Measurements from ENCODE around the gene DNM3.

DNM3 gene

DNA sequence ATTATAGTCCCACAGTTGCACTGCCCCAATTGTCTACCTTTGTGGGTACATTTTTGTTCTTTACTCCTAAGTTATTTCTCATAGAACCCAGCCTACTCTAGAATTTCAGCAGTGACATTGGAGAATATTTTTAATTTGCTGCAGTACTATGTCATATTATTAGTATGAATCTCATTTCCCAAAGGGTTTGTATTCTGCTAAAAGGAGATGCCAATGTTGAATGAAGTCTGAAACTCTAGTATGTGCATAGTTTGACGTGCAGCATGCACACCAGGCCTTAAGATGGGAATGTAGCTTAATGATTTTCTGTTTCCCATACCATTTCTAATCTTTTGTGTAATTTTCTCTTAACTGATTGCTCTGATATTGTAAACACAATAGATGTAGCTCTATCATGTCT is 568.7 kb downstream of the DNM3 start:
- TF ChIP-seq, protein P1, sequence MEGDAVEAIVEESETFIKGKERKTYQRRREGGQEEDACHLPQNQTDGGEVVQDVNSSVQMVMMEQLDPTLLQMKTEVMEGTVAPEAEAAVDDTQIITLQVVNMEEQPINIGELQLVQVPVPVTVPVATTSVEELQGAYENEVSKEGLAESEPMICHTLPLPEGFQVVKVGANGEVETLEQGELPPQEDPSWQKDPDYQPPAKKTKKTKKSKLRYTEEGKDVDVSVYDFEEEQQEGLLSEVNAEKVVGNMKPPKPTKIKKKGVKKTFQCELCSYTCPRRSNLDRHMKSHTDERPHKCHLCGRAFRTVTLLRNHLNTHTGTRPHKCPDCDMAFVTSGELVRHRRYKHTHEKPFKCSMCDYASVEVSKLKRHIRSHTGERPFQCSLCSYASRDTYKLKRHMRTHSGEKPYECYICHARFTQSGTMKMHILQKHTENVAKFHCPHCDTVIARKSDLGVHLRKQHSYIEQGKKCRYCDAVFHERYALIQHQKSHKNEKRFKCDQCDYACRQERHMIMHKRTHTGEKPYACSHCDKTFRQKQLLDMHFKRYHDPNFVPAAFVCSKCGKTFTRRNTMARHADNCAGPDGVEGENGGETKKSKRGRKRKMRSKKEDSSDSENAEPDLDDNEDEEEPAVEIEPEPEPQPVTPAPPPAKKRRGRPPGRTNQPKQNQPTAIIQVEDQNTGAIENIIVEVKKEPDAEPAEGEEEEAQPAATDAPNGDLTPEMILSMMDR (IDR thresholded peaks at IDR 0.05; ENCODE audit: insufficient read depth, low read depth, low read length, missing control alignments) = no peak
- DNase-seq (ENCODE audit: low read depth) = no peak
- no peak overlapping the region for H3K4me3 ChIP-seq (ENCODE audit: low read depth, low read length)

DNA sequence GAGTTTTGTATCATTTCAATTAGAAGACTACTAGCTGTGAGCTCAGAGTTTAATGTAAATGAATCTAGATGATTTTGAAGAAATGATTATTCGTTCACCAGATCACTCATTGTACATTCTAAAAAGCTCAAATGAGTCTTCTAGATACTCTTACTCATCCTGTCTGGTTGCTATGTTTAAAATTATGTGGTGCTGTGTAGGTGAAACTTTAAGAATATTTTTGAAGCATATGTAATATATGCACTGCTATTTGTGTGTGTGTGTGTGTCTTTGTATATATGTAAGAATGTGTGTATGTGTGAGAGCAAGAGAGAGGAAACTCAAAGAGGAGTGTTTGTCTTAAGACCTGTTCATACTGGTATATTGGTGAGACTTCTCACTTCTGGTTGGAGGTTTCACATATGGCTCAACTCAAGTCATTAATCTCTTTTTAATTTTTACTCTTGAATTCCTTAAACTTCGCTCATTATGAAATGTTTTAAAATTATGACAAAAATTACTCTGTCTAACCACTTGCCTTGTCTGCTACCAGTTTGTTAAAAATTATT is 570.6 kb downstream of the DNM3 start:
- peak; percentile 47 for DNase-seq (ENCODE audit: low read depth)
- TF ChIP-seq, protein P1 (IDR thresholded peaks at IDR 0.05; ENCODE audit: insufficient read depth, low read depth, low read length, missing control alignments) = no peak
- H3K4me3 ChIP-seq (ENCODE audit: low read depth, low read length) = no peak overlapping the region

DNA sequence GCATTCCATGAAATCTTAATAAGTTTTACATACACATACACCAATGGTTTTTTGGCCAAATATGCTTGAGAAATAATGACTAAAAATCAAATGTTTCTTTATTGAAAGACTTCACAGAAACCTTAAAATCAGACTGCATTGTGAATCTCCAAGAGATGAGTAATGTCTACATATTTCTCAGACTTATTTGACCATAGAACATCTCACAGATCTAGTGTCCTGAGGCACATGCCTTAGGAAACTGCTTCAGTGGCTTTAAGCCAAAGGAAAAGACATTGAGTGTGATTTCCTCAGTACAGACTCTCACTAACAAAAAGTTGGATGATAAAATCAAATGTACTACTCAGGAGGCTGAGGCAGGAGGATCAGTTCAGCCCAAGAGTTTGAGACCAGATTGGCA is 573.0 kb downstream of the DNM3 start:
- no peak overlapping the region for H3K4me3 ChIP-seq (ENCODE audit: low read depth, low read length)
- no peak for DNase-seq (ENCODE audit: low read depth)
- TF ChIP-seq, protein P1 (IDR thresholded peaks at IDR 0.05; ENCODE audit: insufficient read depth, low read depth, low read length, missing control alignments) = no peak

DNA sequence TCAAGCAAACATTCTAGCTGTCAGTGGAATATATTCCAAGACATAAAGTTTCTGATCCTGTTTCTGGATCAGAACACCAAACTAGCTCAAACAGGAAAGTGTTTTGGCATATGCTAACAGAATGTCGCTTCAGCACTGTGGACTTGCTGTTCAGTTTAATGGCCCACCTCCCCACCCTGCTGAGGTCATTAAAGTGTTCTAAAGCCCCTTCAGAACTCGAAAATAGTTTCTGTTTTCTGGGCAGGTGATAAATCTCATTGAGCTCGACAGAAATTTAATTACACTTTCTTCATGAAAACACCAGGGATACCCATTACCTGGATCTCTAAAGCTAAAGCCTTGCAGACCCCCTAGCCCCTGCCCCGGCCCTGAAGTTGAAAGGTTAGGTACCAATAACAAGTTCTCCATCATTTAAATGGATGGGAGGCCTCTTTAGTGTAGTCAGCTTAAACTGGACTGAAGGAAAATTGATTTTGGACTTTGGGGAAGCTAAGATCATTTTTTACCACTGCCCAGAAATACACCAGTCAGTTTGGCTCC is 575.3 kb downstream of the DNM3 start:
- no peak overlapping the region for H3K4me3 ChIP-seq (ENCODE audit: low read depth, low read length)
- DNase-seq (ENCODE audit: low read depth) = no peak
- TF ChIP-seq, protein P1 (IDR thresholded peaks at IDR 0.05; ENCODE audit: insufficient read depth, low read depth, low read length, missing control alignments) = no peak

DNA sequence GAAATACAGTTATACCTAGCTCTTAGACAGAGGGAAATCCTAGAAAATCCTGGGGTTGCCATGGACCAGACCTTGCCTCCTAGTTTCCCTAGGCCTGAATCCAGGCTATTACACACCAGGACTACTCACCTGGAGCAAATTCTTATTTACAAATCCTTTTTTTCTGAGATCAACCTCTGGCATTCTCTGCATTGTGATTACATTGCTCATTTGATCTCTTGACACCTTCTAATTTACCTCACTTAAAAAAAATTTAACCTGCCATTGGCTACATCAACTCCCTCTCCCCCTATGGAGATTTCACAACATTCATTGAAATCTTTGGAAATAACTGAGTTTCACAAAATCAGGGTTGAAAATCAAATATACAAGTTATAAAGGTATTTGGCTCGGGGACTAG is 576.3 kb downstream of the DNM3 start:
- no peak for DNase-seq (ENCODE audit: low read depth)
- TF ChIP-seq, protein P1 (IDR thresholded peaks at IDR 0.05; ENCODE audit: insufficient read depth, low read depth, low read length, missing control alignments) = no peak

DNA sequence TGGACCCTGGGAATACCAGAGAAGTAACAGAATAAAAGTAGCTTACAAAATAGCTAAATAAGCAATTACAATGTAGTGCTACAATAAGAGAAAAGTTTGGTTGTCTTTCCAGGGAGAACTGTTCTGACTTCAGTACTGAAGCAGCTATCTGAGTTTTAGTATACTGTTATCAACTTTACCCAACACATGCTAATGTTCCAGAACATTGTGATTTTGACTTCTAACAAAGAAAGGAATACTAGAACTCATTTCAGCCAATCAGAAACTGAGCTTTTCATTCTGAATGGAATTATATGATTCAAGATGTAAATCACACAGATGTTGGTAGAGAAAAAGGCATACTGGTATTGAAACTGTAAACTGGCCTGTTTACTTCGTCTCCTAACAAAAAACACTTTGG is 579.1 kb downstream of the DNM3 start, which contains the start of gene C1orf105:
Gene C1orf105, plus strand, starts transcription at position 301 of the 400 bp plus-strand sequence. CDS start 201 bp downstream, outside the sequence.
- DNase-seq (ENCODE audit: low read depth) = no peak
- no peak within 1 kb of the TSS for H3K4me3 ChIP-seq (ENCODE audit: low read depth, low read length)
- TF ChIP-seq, protein P1 (IDR thresholded peaks at IDR 0.05; ENCODE audit: insufficient read depth, low read depth, low read length, missing control alignments) = no peak

More for the DNA sequence above, 576.3 kb downstream of the DNM3 start:
- no peak overlapping the region for H3K4me3 ChIP-seq (ENCODE audit: low read depth, low read length)
